GM12878 (cell line): Measurements from ENCODE around the gene PCK1. TPM values are rescaled to one million over a fixed set of nuclear protein-coding genes. Genes with fewer than 3 reads are reported as not detected.

Experiments used
- ATAC-seq: fragments of 200-7000 bp; cut with Tn5 transposase; 3 replicates; pipeline ENCODE4 v1.9.1; 2020; ENCODE audit warnings: mild to moderate bottlenecking, moderate library complexity
- BruUV-seq: library from RNA; stranded (reverse); fragments of 400-500 nt; replicated peaks from 2 replicates; lab custom pipeline; 2021; lab: Mats Ljungman, UMichigan
- CTCF ChIA-PET: fragments of 300-600 bp; sonication (Branson Sonifier 250); formaldehyde crosslinking; extraction: SDS; loops from one replicate; lab custom pipeline; 2021; ENCODE audit warnings: inconsistent platforms; lab: Yijun Ruan, JAX
- POLR2A ChIA-PET: fragments of 350-600 bp; formaldehyde crosslinking; extraction: SDS; loops from one replicate; lab custom pipeline; 2021; ENCODE audit warnings: inconsistent platforms; lab: Charles Lee
- RAD21 ChIA-PET: fragments of 300-600 bp; sonication (Branson Sonifier 250); formaldehyde crosslinking; loops from one replicate; lab custom pipeline; 2023; ENCODE audit warnings: antibody characterized with exemption; ENCODE audit not compliant: unreplicated experiment; lab: Charles Lee
- SMC1A ChIA-PET: fragments of 300-600 bp; sonication (Branson Sonifier 250); formaldehyde crosslinking; loops from one replicate; lab custom pipeline; 2023; ENCODE audit not compliant: unreplicated experiment, uncharacterized antibody; lab: Charles Lee
- DNase-seq: peaks from one replicate; pipeline ENCODE4 v3.0.0-alpha.2; 2011; ENCODE audit warnings: low read depth, low spot score
- FAIRE-seq: peaks from 3 replicates; lab custom pipeline; 2011; peaks lifted over from hg19 to GRCh38; lab: Jason Lieb, UNC
- H2AFZ ChIP-seq: 2 replicates; pipeline ENCODE4 v1.6.0; 2011; ENCODE audit warnings: low read depth, low read length, control low read depth; ENCODE audit not compliant: control insufficient read depth
- H3K27ac ChIP-seq: 2 replicates; pipeline ENCODE4 v1.5.1; 2011; ENCODE audit warnings: control low read depth; ENCODE audit not compliant: control insufficient read depth, insufficient read depth
- H3K27me3 ChIP-seq, 2 experiments: replicated peaks in 1 of 2; 2 replicates each; pipeline versions ENCODE4 v1.6.0 to v1.6.1; 2011; ENCODE audit warnings: low read length in 1 of 2; ENCODE audit not compliant: control insufficient read depth in 2 of 2, insufficient read depth in 2 of 2
- H3K36me3 ChIP-seq, 2 experiments: 2 replicates each; pipeline ENCODE4 v1.5.1; 2011; ENCODE audit warnings: low read length in 1 of 2; ENCODE audit not compliant: control insufficient read depth in 2 of 2, insufficient read depth in 2 of 2
- H3K4me1 ChIP-seq: 2 replicates; pipeline ENCODE4 v1.6.1; 2011; ENCODE audit warnings: mild to moderate bottlenecking, low read length, moderate library complexity, mixed read lengths; ENCODE audit not compliant: control insufficient read depth, insufficient read depth
- H3K4me2 ChIP-seq: 2 replicates; pipeline ENCODE4 v1.6.0; 2011; ENCODE audit warnings: control low read depth; ENCODE audit not compliant: control insufficient read depth, insufficient read depth
- H3K4me3 ChIP-seq: fragments of 200-600 bp; sonication (generic); 2 replicates; pipeline ENCODE4 v1.5.1; 2016
- H3K79me2 ChIP-seq: 2 replicates; pipeline ENCODE4 v1.6.0; 2011; ENCODE audit warnings: low read length; ENCODE audit not compliant: control insufficient read depth, insufficient read depth
- H3K9ac ChIP-seq: 2 replicates; pipeline ENCODE4 v1.8.0; 2011; ENCODE audit warnings: low read length, control low read depth, mixed read lengths; ENCODE audit not compliant: control insufficient read depth, insufficient read depth
- H3K9me3 ChIP-seq: replicated peaks from 3 replicates; pipeline ENCODE4 v1.5.1; 2011; ENCODE audit warnings: mild to moderate bottlenecking, low read length; ENCODE audit not compliant: control insufficient read depth, insufficient read depth
- H4K20me1 ChIP-seq: 2 replicates; pipeline ENCODE4 v1.6.0; 2011; ENCODE audit not compliant: control insufficient read depth, insufficient read depth
- CBX3 ChIP-seq: fragments of 200-600 bp; sonication (generic); IDR thresholded peaks from 2 replicates; pipeline ENCODE4 v1.6.1; 2016; ENCODE audit warnings: low read depth, borderline replicate concordance
- CHD4 ChIP-seq: fragments of 200-600 bp; sonication (generic); IDR thresholded peaks from 2 replicates; pipeline ENCODE4 v1.6.1; 2016; ENCODE audit warnings: mild to moderate bottlenecking
- FOXM1 ChIP-seq: IDR thresholded peaks from 2 replicates; pipeline ENCODE4 v1.6.1; 2012; ENCODE audit warnings: low read depth, mild to moderate bottlenecking, inconsistent platforms, low read length, moderate library complexity
- HDAC6 ChIP-seq: fragments of 200-600 bp; sonication (generic); IDR thresholded peaks from one replicate; pipeline ENCODE4 v1.8.0; 2017; ENCODE audit warnings: antibody characterized with exemption; ENCODE audit not compliant: unreplicated experiment
- MLLT1 ChIP-seq: fragments of 450-650 bp; IDR thresholded peaks from 2 replicates; pipeline ENCODE4 v1.6.1; 2016; ENCODE audit warnings: mild to moderate bottlenecking
- SIX5 ChIP-seq: IDR thresholded peaks from 2 replicates; pipeline ENCODE4 v1.6.1; 2011; ENCODE audit warnings: mild to moderate bottlenecking, low read depth, low read length, moderate library complexity; ENCODE audit not compliant: severe bottlenecking
- STAT1 ChIP-seq: fragments of 450-650 bp; conservative IDR thresholded peaks from 2 replicates; pipeline ENCODE4 v1.6.1; 2014; ENCODE audit warnings: antibody characterized with exemption, mild to moderate bottlenecking
- TCF3 ChIP-seq: IDR thresholded peaks from 2 replicates; pipeline ENCODE4 v1.6.1; 2012; ENCODE audit warnings: low read depth, mild to moderate bottlenecking, low read length, borderline replicate concordance; ENCODE audit not compliant: insufficient read depth
- ZBTB4 ChIP-seq: fragments of 450-650 bp; formaldehyde crosslinking; IDR thresholded peaks from 2 replicates; pipeline ENCODE4 v1.4.0; 2022; ENCODE audit warnings: mild to moderate bottlenecking, moderate library complexity
- WGBS: methylation state at CpG from one replicate; pipeline ENCODE4 v1.1.6; 2016; ENCODE audit warnings: low lambda C conversion rate; ENCODE audit not compliant: insufficient replicate concordance, insufficient coverage; ENCODE audit errors: missing lambda C conversion rate; 5-methylcytosine and 5-hydroxymethylcytosine counted together
- in situ Hi-C: fragments of 300-500 bp; cut with MboI; formaldehyde crosslinking; loops from 9 replicates; pipeline ENCODE4 v1.14.3; 2018; ENCODE audit warnings: mixed read lengths
- intact Hi-C: fragments of 100-400 bp; cut with micrococcal nuclease; formaldehyde crosslinking; loops from one replicate; pipeline ENCODE4 v1.14.2; 2022; ENCODE audit not compliant: unreplicated experiment
- polyA plus RNA-seq, 11 experiments: library from polyadenylated mRNA; depleted of rRNA in 4 of 11; unstranded in 6 of 11; stranded (reverse) in 5 of 11; fragments of >200 nt; fragmentation: Nextera tagmentation in 4 of 11; fragmentation: Illumina TruSeq in 1 of 11; extraction: Ambion mirVana in 4 of 11; extraction: Trizol in 1 of 11; gene quantifications; 1 replicate in 1 of 11; 2 replicates in 10 of 11; pipeline versions ENCODE4 v1.2.1 to v1.2.3, GENCODE V29; 2011 to 2016; ENCODE audit warnings: inconsistent platforms in 2 of 11, missing spikeins in 2 of 11, low read depth in 1 of 11
- total RNA-seq, 4 experiments: library from RNA; depleted of rRNA in 3 of 4; stranded (reverse); fragments of >200 nt in 3 of 4; fragmentation: Illumina TruSeq in 1 of 4; extraction: Trizol in 1 of 4; gene quantifications; 2 replicates each; pipeline versions ENCODE4 v1.2.1 to v1.2.3, GENCODE V29; 2013 to 2021

PCK1 gene
- total and polyA plus RNA-seq, 10 of the 15 experiments (the other 5 are each of a cell fraction or from before 2014, with no cell fraction given), result 0.02 to 0.33 (median 0.09) TPM; not detected in 5

- Histone ChIP-seq H3K4me1 (peaks cover 3% of the 10 kb centered on the region; the same call in 1 of the 2 replicates), H3K9ac (no peak overlapping the region), H3K27me3 (no peaks in the 10 kb centered on the region), H2AFZ (no peak overlapping the region), H4K20me1 (no peaks in the 10 kb centered on the region), H3K79me2 (no peaks in the 10 kb centered on the region), H3K36me3 (no peaks in the 10 kb centered on the region), H3K4me2 (no peak overlapping the region), H3K27ac (no peak overlapping the region), H3K9me3 (no peaks in the 10 kb centered on the region; the same call in 2 of the 3 replicates), H3K4me3 (no peak overlapping the region)
- no TSS peak for BruUV-seq
- intact Hi-C loops (no loop called here), in situ Hi-C loops (no loop called here)
- ChIA-PET SMC1A (no interaction called here), CTCF (interaction anchor here (0.7 kb wide), 1 partner anchor 35 kb away, joined by 3 read pairs; no protein-coding TSS in a partner anchor), RAD21 (no interaction called here), POLR2A (no interaction called here)
- DNase-seq (no peak), FAIRE-seq (no peak), ATAC-seq (no peak)
- no peak for TF ChIP-seq FOXM1
- no peak for TF ChIP-seq MLLT1
- TF ChIP-seq STAT1, result no peak
- no peak for TF ChIP-seq TCF3
- no peak for TF ChIP-seq CHD4
- no peak for TF ChIP-seq HDAC6
- no peak for TF ChIP-seq SIX5
- no peak for TF ChIP-seq ZBTB4 (CRISPR knock-in tag)
- TF ChIP-seq CBX3, result no peak
- WGBS, result 75% methylated on average over 11 of the region's 11 CpGs
Measured at GRCh38 chr20:57523782-57524181, 37.1 kb upstream of the PCK1 start.
